Esophagus squamous epithelium (tissue), 4 donors: ENCODE measurements around the gene BOLA2B.

Experiments used
- CTCF ChIP-seq, 6 experiments: fragments of 450-650 bp in 4 of 6; fragments of 200-600 bp in 2 of 6; sonication (generic) in 2 of 6; IDR thresholded peaks; one replicate each; pipeline ENCODE4 v1.5.1; 2016 to 2019; ENCODE audit warnings: antibody characterized with exemption in 6 of 6, mild to moderate bottlenecking in 4 of 6, moderate library complexity in 4 of 6
- POLR2A ChIP-seq, 4 donors: fragments of 450-650 bp; IDR thresholded peaks; one replicate each; pipeline ENCODE4 v1.6.1; 2017; ENCODE audit warnings: antibody characterized with exemption in 4 of 4, mild to moderate bottlenecking in 4 of 4, moderate library complexity in 3 of 4

- no peak for TF ChIP-seq CTCF (IDR thresholded peaks at IDR 0.05)
- no peak for TF ChIP-seq POLR2A (IDR thresholded peaks at IDR 0.05)
Observed at GRCh38 chr16:30144017-30144416, 49.4 kb downstream of the BOLA2B start.
